Measurements from ENCODE around the gene ERC1.
"Not testable (repeated sequence)": the region's sequence is repeated elsewhere in the genome, so short reads cannot be mapped to it uniquely, and the experiment has no call there.

ERC1 gene

GRCh38 chr12:1246637-1247036, 255.6 kb downstream of the ERC1 start:
- DNase-seq: no peak

- no peak for DNase-seq
These were observed 259.6 kb downstream of the ERC1 start for GRCh38 chr12:1250641-1251040.

DNA sequence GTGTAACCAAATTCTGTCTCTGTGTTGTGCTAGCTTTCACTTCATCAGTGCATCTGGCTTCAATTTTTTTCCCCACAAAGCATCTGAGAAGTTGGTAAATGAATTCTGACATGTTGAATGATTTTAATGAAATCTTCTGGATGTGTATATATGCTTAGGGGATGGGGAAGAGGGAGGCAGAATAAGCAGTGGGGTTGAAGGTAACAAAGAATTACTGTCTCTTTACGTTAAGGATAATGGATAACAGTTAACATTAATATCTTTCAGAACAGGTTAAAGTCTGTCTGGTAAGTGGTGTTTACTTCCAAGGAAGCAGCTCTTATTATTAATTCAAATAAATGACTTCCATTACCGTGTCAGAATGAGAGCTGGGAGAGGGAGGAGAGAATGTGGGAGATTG, 261.7 kb downstream of the ERC1 start:
- no peak for DNase-seq

- not testable (repeated sequence) for DNase-seq
These were observed 264.1 kb downstream of the ERC1 start for GRCh38 chr12:1255125-1255524.

GRCh38 chr12:1255854-1256253, 264.8 kb downstream of the ERC1 start:
- not testable (repeated sequence) for DNase-seq

DNA sequence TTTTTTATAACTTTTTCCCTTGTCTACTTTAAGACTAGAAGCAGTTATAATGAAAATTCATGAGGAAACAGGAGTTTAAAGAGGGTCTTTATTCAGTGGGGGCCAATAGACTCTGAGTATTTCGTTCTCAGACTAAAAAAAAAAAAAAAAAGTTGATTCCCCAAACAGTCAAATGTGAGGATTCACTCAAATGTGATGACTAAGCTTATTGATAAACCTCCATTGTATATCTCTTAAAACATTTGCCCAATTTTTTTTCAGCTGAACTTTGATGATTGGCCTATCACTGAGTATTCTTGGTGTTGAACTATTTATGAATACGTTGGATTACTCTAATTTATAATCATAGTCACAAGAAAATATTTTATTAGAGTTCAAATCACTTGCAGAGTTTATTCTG, 265.3 kb downstream of the ERC1 start:
- no peak for DNase-seq

DNA sequence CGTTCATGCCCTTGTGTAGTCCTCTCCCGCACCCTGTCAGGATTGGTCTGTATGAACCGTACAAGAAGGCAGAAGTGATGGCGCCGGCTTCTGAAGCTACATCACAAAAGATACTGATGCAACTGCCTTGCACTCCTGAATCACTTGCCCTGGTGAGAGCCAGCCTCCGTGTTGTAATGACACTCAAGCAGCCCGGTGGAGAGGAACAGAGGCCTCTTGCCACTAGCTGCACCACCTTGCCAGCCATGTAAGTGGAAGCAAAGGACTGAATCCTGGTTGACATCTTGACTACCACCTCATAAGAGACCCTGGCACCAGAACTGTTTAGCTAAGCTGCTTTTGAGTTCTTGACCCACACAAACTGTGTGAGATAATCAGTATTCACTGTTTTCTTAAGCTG, 266.0 kb downstream of the ERC1 start:
- DNase-seq: no peak

DNA sequence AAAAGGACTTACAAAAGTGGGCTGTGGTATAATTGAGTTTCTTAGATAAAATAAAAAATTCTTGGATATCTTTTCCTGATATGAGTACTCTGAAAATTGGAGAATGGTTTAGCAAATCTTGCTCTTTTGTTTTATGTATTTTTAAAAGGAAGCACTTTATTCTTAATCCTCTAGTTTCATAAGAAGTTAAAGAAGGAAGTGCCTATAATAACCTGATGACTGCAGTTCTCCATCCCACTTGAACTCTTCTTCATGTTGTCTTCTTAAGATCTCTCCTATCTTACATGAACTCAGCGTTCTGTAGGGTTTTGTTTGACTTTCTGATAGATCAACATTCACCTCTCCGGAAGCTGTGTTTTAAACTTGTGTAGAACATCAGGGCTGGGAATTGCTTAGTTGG, 271.0 kb downstream of the ERC1 start:
- DNase-seq: no peak

DNA sequence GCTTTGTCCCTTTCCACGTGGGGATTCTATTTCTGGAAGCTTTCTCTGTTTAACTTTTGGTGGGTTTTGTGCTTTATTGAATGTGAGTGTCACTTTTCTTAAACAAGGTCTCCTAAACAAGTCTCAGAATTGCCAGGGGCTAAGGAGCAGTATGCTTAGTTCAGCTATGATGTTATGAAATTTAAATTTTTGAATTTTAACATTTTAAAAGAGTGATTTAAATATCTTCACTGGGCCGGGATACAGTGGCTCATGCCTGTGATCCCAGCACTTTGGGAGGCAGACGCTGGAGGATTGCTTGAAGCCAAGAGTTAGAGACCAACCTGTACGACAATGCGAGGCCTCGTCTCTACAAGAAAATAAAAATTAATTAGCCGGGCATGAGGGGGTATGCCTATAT, 276.2 kb downstream of the ERC1 start:
- DNase-seq: no peak

DNA sequence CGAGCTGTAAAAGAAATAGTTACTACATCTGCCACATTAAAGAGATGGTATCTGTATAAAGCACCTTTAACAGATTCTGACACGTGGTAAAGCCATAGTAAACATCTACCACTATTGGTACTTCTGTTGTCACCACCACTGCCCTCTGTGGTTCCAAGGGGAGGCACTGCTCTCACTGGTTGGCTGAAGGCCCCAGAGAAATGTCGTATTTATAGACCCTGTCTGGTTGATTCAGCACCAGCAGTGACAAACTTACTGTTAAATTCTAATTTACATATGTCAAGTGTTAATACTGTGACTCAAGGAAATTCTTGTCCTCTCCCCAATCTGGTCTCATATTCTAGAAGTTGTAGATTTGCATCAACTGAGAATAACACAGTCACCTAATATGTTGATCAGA, 281.1 kb downstream of the ERC1 start:
- DNase-seq: no peak

- no peak for DNase-seq
These were observed 282.0 kb downstream of the ERC1 start for GRCh38 chr12:1273051-1273450.

GRCh38 chr12:1277905-1278304, 286.9 kb downstream of the ERC1 start:
- DNase-seq: no peak

DNA sequence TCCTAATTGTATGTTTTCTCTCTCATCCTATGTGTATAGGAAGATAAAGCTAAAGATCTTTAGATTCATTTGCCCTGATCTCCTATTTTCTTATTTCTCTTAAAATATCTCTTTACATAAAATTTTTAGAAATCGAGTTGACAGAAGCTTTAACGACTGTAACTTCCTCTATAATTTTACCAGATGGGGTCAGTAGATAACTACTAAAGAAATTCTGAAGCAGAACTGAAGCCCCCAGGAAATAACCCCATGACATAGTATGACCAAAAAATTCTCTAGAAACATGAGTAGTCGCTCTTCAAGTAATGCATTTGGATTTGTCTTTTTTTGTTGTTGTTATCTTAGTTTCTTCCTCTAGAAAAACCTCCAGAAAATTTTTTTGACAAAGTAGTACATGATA, 288.0 kb downstream of the ERC1 start:
- no peak for DNase-seq

DNA sequence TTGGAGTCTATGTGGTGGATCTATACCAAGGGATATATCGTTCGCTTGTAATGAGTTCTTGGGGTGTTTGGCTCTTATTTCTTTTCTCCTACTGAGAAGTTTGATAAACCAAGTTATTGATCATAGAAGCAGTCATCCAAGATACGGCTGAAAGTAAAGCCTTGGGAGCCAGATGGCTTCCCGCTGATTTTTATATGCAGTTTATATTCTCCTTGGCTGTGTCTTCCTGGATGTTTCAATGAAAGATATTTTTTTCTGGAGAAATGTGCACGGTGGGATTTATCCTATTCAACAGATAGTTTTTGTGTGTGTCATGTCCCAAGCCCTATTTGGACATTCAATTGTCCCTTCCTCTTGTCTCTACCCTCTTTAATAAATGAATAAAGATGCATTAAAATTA, 289.0 kb downstream of the ERC1 start:
- no peak for DNase-seq

DNA sequence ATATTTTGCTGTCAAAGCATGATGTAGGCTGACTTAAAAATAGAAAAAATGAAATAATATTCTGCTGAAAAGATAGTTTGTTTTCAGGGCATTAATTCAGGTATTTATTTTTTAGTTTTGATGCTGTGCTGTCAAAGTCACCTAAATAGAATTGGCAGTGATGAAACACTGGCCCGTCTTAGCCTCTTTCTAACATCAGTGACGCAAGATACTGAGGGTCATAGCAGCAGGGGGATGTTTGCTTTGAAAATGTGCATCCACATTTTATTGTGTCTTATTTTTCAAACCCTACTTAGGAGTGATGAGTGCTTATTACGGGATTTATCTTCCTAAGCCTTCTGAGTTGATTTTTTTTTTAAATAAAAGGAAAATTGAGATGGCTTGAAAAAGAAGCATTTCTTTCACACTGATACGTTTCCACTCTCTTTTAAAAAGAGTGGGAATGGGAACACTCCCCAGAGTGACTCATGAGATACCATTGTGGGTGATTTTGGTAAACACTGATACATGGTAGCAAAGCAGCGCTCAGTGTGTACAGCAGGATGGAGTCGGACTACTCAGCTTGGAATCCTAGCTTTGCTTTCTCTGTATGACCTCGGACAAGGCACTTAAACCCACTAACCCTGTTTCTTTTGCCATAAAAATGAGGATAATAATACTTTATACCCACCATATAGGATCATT, 290.8 kb downstream of the ERC1 start:
- DNase-seq: no peak

- no peak for DNase-seq
These were observed 291.8 kb downstream of the ERC1 start for GRCh38 chr12:1282670-1283315.

DNA sequence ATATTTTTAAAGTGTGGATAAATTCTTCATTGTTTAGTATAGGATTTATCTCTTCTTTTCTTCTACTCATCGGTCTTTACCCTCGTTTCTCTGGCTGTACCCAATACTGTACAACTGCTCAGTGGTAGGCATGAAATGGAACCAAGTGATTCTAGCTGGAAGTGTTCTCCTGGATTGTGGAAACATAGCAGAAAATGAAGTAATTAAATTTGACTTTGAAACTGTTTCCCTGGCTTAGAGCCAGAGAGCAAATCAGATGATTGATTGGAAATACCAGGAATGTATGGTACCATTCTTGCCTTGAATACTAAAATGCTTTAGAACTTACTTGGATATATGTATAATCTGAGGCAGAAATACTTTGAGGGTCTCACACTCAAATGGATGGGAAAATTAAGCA, 292.3 kb downstream of the ERC1 start:
- no peak for DNase-seq

DNA sequence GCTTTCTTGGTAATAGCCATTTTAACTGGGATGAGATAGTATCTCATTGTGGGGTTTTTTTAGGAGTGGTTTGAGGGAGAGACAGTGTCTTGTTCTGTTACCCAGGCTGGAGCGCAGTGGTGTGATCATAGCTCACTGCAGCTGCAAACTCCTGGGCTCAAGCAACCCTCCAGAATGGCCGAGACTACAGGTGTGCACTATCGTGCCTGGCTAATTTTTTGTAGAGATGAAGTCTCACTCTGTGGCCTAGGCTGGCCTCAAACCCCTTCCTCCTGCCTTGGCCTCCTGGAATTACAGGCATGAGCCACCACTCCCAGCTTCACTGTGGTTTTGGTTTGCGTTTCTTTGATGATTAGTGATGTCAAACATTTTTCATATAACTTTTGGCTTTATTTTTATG, 293.6 kb downstream of the ERC1 start:
- DNase-seq: no peak

- no peak for DNase-seq
These were observed 296.5 kb downstream of the ERC1 start for GRCh38 chr12:1287446-1287975.

- DNase-seq: no peak
These were observed 297.3 kb downstream of the ERC1 start for GRCh38 chr12:1288333-1288732.

DNA sequence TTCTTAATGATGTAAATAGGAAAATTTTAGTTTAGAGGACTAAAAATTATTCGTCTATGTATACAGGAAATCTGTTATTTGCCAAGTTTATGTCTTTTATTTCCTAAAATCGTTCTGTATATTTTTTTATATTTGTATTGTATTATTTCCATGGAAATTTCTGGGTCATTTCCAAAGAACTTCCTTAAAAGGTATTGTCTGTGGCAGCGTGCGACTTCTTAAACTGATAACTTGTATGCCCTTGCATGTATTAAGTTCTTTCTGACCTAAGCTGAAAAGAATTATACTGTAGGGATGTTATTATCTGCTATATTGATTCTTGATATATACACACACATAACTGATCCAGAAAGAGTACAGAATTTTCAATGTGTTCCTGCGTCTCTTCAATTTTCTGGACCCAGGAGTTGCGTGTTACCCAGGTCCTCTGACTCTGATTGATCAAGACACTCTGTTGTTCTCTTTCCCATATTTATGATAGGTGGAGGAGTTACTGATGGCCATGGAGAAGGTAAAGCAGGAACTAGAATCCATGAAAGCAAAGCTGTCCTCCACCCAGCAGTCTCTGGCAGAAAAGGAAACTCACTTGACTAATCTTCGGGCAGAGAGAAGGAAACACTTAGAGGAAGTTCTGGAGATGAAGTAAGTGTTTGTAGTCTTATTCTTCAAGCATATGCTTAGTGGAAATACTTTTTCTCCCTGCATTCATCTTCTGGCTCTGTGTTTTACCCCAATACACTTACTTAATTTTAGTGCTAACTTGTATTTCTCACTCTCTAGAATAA, 298.5 kb downstream of the ERC1 start:
- no peak for DNase-seq

DNA sequence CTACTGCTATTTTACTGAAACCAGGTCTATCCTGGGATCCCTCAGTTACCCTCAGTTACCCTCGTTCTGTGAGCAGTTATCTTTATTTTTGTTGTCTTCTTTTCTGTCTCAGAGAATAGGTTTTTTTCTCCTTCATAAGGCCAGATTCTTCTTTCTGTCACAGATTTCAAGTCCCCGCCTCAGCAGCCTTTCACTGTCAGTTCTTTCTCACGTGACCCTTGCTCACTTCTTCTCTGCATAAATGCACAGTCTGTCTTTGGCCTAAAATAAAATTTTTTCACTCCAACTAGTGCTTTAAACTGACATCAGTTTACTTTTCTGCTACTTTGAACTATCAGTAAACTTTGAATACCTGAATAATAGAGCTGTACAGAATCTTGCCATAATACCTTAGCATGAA, 299.7 kb downstream of the ERC1 start:
- DNase-seq: no peak

- DNase-seq: no peak
These were observed 300.7 kb downstream of the ERC1 start for GRCh38 chr12:1291601-1292332.
